Keratinocyte (primary cell): ENCODE measurements around the gene CDCA7. TPM values are rescaled to one million over a fixed set of nuclear protein-coding genes. Genes with fewer than 3 reads are reported as not detected.

Experiments
- DNase-seq: peaks from one replicate; pipeline ENCODE4 v3.0.0-alpha.2; 2011; ENCODE audit warnings: low read depth, missing footprints, low spot score
- FAIRE-seq: peaks from 2 replicates; lab custom pipeline; 2011; peaks lifted over from hg19 to GRCh38; lab: Jason Lieb, UNC
- H2AFZ ChIP-seq: 2 replicates; pipeline ENCODE4 v1.6.0; 2012; ENCODE audit warnings: low read length, control low read depth, inconsistent platforms; ENCODE audit not compliant: control insufficient read depth
- H3K27ac ChIP-seq: 2 replicates; pipeline ENCODE4 v1.5.1; 2011; ENCODE audit warnings: low read length; ENCODE audit not compliant: control insufficient read depth, insufficient read depth
- H3K27me3 ChIP-seq: 3 replicates; pipeline ENCODE4 v1.6.0; 2011; ENCODE audit warnings: low read length; ENCODE audit not compliant: control insufficient read depth, insufficient read depth; ENCODE audit errors: extremely low read depth
- H3K36me3 ChIP-seq, 2 experiments: 2 replicates in 1 of 2; 3 replicates in 1 of 2; pipeline ENCODE4 v1.5.1; 2011; ENCODE audit warnings: low read length in 2 of 2, mild to moderate bottlenecking in 1 of 2; ENCODE audit not compliant: control insufficient read depth in 2 of 2, insufficient read depth in 2 of 2; ENCODE audit errors: extremely low read depth in 1 of 2
- H3K4me1 ChIP-seq: 3 replicates; pipeline ENCODE4 v1.5.1; 2011; ENCODE audit warnings: low read length; ENCODE audit not compliant: control insufficient read depth, insufficient read depth; ENCODE audit errors: extremely low read depth
- H3K4me2 ChIP-seq: 3 replicates; pipeline ENCODE4 v1.6.0; 2011; ENCODE audit warnings: low read depth, low read length; ENCODE audit not compliant: control insufficient read depth, insufficient read depth; ENCODE audit errors: extremely low read depth
- H3K4me3 ChIP-seq, 3 experiments: fragments of 200-600 bp in 1 of 3; sonication (generic) in 1 of 3; 2 replicates in 2 of 3; 3 replicates in 1 of 3; pipeline ENCODE4 v1.5.1; 2011 to 2016; ENCODE audit warnings: low read length in 3 of 3, mild to moderate bottlenecking in 3 of 3, control low read depth in 2 of 3, inconsistent platforms in 1 of 3, low read depth in 1 of 3, mixed read lengths in 1 of 3, mixed run types in 1 of 3, moderate library complexity in 1 of 3; ENCODE audit not compliant: control insufficient read depth in 2 of 3, insufficient read depth in 2 of 3; ENCODE audit errors: extremely low read depth in 1 of 3
- H3K79me2 ChIP-seq: 2 replicates; pipeline ENCODE4 v1.6.0; 2012; ENCODE audit warnings: low read length; ENCODE audit not compliant: control insufficient read depth, insufficient read depth
- H3K9ac ChIP-seq: 3 replicates; pipeline ENCODE4 v1.6.0; 2011; ENCODE audit warnings: low read length; ENCODE audit not compliant: control insufficient read depth, insufficient read depth; ENCODE audit errors: extremely low read depth
- H3K9me1 ChIP-seq: 3 replicates; pipeline ENCODE4 v1.6.0; 2011; ENCODE audit warnings: low read length; ENCODE audit not compliant: control insufficient read depth, insufficient read depth; ENCODE audit errors: extremely low read depth
- H3K9me3 ChIP-seq: 2 replicates; pipeline ENCODE4 v1.5.1; 2012; ENCODE audit warnings: low read depth, low read length; ENCODE audit not compliant: control insufficient read depth
- H4K20me1 ChIP-seq: 3 replicates; pipeline ENCODE4 v1.6.0; 2011; ENCODE audit warnings: low read length; ENCODE audit not compliant: control insufficient read depth, insufficient read depth; ENCODE audit errors: extremely low read depth
- CTCF ChIP-seq, 3 experiments: IDR thresholded peaks in 1 of 3; conservative IDR thresholded peaks in 1 of 3; optimal IDR thresholded peaks in 1 of 3; 2 replicates in 2 of 3; 3 replicates in 1 of 3; pipeline versions ENCODE3 to v1.5.1; 2011; ENCODE audit warnings: low read length in 3 of 3, mild to moderate bottlenecking in 3 of 3, moderate library complexity in 2 of 3, control low read depth in 1 of 3, inconsistent platforms in 1 of 3; ENCODE audit not compliant: insufficient read depth in 2 of 3; ENCODE audit errors: extremely low read depth in 1 of 3
- EZH2 ChIP-seq: IDR thresholded peaks from one replicate; pipeline ENCODE4 v1.6.1; 2012; ENCODE audit warnings: inconsistent platforms, mild to moderate bottlenecking, low read length, moderate library complexity
- dilution Hi-C: fragments of 300-500 bp; cut with MboI; formaldehyde crosslinking; loops from one replicate; pipeline ENCODE4 v1.7.0; 2020; ENCODE audit warnings: low sequenced_read_pairs; ENCODE audit not compliant: extremely low pct_ligation_motif_present
- polyA plus RNA-seq, 5 experiments: library from polyadenylated mRNA; depleted of rRNA in 3 of 5; stranded (reverse) in 3 of 5; stranded (forward) in 1 of 5; unstranded in 1 of 5; fragments of >200 nt; gene quantifications; 1 replicate in 1 of 5; 2 replicates in 3 of 5; 3 replicates in 1 of 5; pipeline versions ENCODE4 v1.2.1 to v1.2.3, GENCODE V29; 2011 to 2012; ENCODE audit warnings: missing spikeins in 2 of 5, low read depth in 1 of 5, low replicate concordance in 1 of 5

The CDCA7 gene
- polyA plus RNA-seq, 1 donor (not counting 4 experiments of a cell fraction or from before 2014, with no cell fraction given) = 30.9 TPM

GRCh38 chr2:173371023-173371422, 16.4 kb downstream of the CDCA7 start:
- H3K4me1 ChIP-seq = no peaks in the 10 kb centered on the region
- no peak overlapping the region for H3K9ac ChIP-seq
- no peaks in the 10 kb centered on the region for H3K9me1 ChIP-seq
- no peak overlapping the region for H3K4me2 ChIP-seq
- H3K27ac ChIP-seq = no peak overlapping the region
- H3K79me2 ChIP-seq = no peaks in the 10 kb centered on the region
- no peaks in the 10 kb centered on the region for H3K27me3 ChIP-seq
- H3K36me3 ChIP-seq = peaks cover 0 to 8% of the 10 kb centered on the region in 2 experiments
- H4K20me1 ChIP-seq = no peaks in the 10 kb centered on the region
- dilution Hi-C loops = no loop called here
- no peak for DNase-seq
- no peak overlapping the region for H3K4me3 ChIP-seq
- no peaks in the 10 kb centered on the region for H3K9me3 ChIP-seq
- no peak for FAIRE-seq
- TF ChIP-seq EZH2 = no peak
- TF ChIP-seq CTCF (optimal IDR thresholded peaks at IDR 0.05 in 1 of 3, IDR thresholded peaks at IDR 0.05 in 1 of 3, conservative IDR thresholded peaks at IDR 0.05 in 1 of 3; ENCODE audit: extremely low read depth in 1 of 3, insufficient read depth in 2 of 3, low read length in 3 of 3) = no peak
- no peak overlapping the region for H2AFZ ChIP-seq

GRCh38 chr2:173373290-173373689, 18.6 kb downstream of the CDCA7 start:
- Histone ChIP-seq H3K4me1 (no peaks in the 10 kb centered on the region), H3K4me2 (no peak overlapping the region), H3K9me1 (no peaks in the 10 kb centered on the region), H3K79me2 (no peaks in the 10 kb centered on the region), H3K27me3 (no peaks in the 10 kb centered on the region), H4K20me1 (no peaks in the 10 kb centered on the region), H3K36me3 (no peaks in the 10 kb centered on the region), H3K9ac (no peak overlapping the region), H3K4me3 (no peak overlapping the region), H2AFZ (no peak overlapping the region), H3K27ac (no peak overlapping the region), H3K9me3 (no peaks in the 10 kb centered on the region)
- no peak for DNase-seq
- dilution Hi-C loops = no loop called here
- TF ChIP-seq CTCF (optimal IDR thresholded peaks at IDR 0.05 in 1 of 3, IDR thresholded peaks at IDR 0.05 in 1 of 3, conservative IDR thresholded peaks at IDR 0.05 in 1 of 3; ENCODE audit: extremely low read depth in 1 of 3, insufficient read depth in 2 of 3, low read length in 3 of 3) (no peak), EZH2 (no peak)
- no peak for FAIRE-seq
